CD4-positive, alpha-beta T cell treated with Interleukin-12 subunit alpha and Interleukin-12 subunit beta, for 1 hour (primary cell): ENCODE data around the gene VSX1.

Experiments
- DNase-seq: peaks from one replicate; pipeline ENCODE4 v3.0.0-alpha.2; 2020

VSX1 gene

DNA sequence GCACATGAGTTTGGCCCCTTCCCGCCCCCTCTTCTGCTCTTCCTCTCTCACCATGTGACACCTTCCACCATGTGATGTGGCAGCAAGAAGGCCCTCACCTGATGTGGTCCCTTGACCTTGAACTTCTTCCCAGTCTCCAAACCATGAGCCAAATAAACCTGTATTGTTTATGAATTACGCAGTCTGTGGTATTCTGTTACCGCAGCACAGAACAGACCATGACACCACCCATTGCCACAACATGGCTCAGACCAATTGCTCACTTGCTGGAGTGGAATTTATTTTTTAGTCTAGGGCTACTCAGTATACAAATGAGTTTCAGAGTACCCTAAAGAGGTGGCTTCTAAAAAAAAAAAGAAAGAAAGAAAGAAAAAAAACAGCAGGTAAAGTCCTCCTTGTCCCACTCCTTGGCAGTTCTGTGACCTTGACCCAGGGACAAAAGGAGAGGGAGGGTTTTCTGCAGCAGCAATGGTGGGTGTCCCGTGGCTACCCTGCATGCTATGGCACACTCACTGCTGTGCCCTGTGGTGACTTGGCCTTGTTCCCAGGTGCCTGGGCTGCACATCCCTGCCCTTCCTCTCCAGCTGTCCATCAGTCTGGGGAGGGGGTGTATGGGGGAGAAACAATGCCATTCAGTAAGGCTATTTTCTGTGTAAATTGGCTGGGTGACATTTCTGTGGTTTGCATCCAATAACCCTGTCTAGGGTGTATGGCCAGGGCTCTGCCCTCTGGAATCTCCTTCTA is 5.4 kb upstream of the VSX1 start:
- no peak for DNase-seq

- no peak for DNase-seq
Measured at GRCh38 chr20:25085756-25086495, 4.0 kb upstream of the VSX1 start.

GRCh38 chr20:25084626-25085187 is 2.8 kb upstream of the VSX1 start:
- peak; percentile 13 for DNase-seq

- peak; percentile 56 for DNase-seq
Measured at GRCh38 chr20:25083773-25084625, 2.1 kb upstream of the VSX1 start.

DNA sequence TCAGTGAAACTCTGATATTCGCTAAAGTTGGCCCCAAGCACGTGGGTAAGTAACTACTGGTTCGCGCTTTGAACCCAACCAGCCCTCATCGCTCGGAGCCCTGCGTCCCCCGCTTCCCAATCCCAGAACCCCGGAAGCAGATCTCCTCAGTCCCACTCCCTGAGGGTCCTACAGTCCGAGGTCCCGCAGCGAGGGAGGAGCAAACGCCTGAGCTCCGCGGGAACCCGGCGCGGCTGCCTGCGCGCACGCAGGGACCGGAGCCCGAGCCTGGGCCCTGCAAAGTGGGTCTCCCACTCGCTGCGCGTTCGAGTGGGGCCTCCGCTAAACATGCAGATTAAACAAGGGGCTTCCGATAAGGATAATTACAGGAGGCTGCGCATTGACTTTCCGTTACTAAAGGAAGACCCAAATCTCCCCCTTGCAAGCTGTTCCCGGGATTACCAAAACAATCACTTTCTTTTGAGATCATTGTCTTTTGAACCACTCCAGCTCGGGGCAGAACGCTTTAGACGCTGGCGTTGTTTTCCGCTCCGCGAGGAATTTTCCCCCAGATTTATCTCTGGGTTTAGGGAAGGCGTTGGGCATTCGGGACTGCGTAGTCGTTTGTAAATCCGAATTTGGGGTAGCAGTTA is 1.3 kb upstream of the VSX1 start:
- DNase-seq = no peak

GRCh38 chr20:25082498-25082873 is 545 bp upstream of the VSX1 start:
- no peak for DNase-seq

DNA sequence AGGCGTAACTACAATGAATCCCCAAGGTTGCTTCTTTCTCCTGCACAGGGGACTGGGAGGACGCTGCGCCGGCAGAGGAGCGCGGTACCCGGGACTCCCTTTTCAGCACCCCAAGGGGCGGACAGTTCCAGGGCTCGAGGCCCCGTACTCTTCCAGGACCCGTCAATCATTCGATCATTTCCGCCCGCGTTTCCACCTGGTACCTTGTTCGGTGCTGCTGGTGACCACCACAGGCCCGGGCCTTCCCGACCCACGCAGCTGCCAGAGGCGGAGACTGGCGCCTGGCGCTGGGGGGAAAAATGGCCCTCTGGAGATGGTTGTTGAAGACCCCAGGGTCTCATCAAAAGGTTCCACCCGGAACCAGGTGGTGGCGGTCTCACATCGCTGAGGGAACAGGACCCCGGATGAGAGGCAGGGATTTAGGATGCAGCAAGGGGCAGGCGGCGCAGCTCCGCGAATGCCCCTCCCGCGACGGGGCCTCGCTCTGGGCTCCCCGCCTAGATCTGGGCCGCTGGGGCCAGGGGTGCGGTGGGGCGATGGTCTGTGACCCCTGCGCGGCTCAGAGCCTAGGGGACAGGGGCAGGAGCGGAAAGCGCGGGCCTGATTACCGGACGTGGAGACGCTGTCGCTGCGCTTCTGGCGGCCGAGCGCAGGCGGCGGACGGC is 744 bp downstream of the VSX1 start:
- peak; percentile 31 for DNase-seq

GRCh38 chr20:25079171-25079570 is 2.8 kb downstream of the VSX1 start:
- DNase-seq = no peak

- DNase-seq = no peak
Measured at GRCh38 chr20:25078662-25079061, 3.3 kb downstream of the VSX1 start.

GRCh38 chr20:25077610-25078169 is 4.3 kb downstream of the VSX1 start:
- DNase-seq = no peak

DNA sequence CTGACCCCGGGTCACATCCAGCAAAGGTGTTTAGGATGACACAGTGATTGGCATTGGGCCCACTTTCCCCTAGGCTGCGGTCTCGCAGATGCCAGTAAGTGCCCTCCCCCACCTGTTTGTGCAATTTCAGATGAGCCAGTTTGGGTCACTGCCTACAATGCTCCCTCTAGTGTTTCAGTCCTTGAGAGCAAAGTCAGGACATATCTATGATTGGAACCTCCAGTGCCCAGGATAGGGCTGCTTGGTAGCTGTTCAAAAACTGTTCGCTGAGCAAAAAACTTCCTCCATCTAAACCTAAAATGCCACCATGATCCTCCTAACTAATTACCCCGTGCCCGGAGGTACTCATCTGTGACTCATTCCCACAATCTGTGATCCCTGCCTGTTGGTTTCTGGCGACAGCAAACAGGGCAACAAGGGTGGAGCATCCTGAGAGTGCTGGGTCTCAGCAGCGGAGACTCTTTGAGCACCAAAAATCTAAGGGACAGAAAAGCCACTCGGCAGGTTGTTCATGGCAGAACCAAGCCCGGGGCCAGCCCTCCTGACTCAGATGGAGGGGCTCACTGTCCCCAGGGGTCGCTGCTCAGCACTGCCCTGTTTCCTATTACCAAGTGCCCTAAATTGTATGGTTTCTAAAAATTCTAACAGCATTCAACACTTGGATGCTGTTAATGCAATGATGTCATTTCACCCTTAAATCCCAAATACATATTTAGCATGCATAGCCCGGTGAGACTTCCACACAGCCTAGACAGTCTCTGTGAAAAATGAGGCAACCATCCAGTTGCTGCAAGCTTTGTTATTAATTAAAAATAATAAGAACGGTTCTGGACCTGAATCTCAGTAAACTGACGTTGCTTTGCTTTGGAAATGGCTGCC is 5.0 kb downstream of the VSX1 start:
- peak; percentile 26 for DNase-seq

- no peak for DNase-seq
Measured at GRCh38 chr20:25076201-25076600, 5.7 kb downstream of the VSX1 start.

- no peak for DNase-seq
Measured at GRCh38 chr20:25073544-25073943, 8.4 kb downstream of the VSX1 start.

GRCh38 chr20:25072226-25072811 is 9.6 kb downstream of the VSX1 start:
- DNase-seq = no peak

GRCh38 chr20:25071734-25072133 is 10.2 kb downstream of the VSX1 start:
- DNase-seq = no peak

DNA sequence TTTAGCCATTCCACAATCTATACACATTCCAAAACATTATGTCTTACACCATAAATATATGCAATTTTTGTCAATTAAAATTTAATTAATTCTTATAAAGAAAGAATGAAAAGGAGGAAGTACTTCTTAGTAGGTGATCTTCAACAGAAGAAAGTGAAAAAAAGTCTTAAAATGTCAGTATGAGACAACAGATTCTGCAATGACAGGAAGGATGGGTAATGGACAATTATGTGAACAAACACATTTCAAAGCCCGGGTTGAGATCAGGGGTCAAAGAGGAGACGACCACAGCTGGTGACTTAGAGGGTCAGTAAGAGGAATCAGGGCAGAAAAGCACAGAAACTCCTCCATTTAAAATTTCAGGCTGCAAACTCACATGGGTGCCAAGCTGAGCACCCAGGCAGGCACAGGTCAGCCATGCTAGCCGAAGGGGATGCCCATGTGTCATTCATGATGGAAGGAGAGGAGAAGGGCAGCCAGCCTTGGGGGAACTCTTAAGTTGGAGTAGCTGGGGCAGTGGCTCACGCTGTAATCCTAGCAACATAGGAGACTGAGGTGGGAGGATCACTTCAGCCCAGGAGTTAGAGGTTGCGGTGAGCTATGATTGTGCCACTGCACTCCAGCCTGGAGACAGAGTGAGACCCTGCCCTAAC is 11.0 kb downstream of the VSX1 start:
- no peak for DNase-seq

DNA sequence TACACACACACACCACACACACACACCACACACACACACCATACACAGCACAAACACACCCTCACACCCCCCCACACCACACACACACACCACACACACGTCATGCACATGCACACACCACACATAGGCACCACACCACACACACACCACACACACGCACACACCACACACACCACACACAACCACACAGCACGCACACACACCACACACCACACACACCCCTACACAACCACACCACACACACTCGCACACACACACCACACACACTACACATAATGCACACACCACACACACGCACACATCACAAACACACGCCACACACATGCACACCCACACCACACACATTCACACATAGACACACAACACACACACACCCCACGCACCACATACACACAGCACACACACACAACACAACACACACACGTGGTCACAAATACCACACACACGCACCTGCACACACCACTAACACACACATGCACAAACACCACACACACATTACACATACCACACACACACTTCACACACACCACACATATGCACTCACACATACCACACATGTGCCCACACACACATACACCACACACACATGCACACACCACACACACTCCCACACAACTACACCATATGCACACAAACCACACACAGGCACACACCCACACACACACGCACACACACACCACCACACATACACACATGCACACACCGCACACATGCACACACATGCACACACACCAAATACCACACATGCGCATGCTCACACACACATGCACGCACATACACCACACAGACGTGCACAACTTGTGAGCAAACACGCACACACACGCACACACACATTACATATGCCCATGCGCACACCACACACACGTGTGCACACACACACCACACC is 14.6 kb downstream of the VSX1 start:
- DNase-seq = no peak

GRCh38 chr20:25066386-25066785 is 15.6 kb downstream of the VSX1 start:
- DNase-seq = no peak
